GM18909 (cell line): Measurements from ENCODE around the gene CYP27C1.

Experiments used
- ATAC-seq: cut with Tn5 transposase; IDR thresholded peaks from one replicate; pipeline ENCODE4 v1.9.1; 2021; ENCODE audit warnings: mild to moderate bottlenecking; ENCODE audit not compliant: unreplicated experiment, poor library complexity

CYP27C1 gene

DNA sequence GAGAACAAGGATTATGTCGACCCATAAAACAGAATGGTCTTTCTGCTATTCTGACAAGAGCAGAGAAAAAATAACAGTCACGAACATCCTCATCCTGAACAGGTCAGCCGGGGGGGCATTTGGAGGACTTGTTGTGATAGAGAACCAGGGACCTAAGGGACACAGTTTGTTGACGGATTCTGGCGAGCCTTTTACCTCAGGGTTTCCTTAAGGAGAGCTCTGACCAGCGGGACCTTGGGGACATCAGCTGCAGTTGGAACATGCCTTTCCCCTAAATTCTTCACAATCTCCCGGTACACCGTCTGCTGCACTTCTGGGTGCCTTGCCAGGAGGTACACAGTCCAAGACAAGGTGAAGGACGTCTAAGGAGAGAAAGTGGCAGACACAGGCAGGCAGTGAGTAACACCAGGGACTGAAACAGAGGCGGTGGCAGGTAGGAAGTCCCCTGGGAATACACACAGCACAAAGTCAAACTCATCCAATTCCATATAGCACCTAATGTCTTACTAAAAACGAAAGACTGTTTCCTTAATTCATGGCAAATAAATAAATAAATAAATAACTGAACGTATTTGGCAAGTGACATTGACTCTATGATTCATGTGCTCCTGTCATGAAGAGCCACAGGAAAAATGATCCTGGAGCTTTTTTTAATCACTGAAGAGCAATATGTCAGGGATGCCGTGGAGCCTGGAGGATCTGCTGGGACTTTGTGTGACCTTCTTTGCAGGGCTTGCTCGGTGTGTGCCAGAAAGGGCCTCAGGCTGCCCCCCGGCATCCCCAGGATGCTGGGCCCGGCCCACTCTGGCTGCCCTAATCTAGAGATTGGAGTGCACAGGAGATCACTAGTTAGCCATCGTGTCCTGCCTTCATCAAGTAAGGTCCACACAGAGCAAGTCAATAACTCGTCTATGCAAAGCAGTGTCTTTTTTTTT, 24.7 kb downstream of the CYP27C1 start:
- no peak for ATAC-seq

DNA sequence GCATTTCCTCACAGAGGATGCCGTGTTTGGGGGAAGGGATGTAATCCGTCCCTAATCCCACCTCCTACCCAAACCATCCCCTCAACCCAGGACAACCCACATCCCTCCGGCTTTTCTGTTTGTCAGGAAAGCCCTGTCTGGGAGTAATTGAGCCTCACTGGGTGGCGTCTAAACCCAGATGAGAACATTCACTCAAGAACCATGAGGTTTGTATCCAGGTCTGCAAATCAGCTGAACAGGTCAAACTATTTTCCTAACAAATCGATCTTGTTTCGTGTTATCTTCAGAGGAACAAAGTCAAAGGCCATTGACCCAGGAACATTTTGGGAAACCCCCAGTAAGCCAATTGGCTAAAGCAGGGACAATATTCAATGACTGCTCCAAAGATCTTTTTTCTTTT, 25.7 kb downstream of the CYP27C1 start:
- ATAC-seq = no peak

DNA sequence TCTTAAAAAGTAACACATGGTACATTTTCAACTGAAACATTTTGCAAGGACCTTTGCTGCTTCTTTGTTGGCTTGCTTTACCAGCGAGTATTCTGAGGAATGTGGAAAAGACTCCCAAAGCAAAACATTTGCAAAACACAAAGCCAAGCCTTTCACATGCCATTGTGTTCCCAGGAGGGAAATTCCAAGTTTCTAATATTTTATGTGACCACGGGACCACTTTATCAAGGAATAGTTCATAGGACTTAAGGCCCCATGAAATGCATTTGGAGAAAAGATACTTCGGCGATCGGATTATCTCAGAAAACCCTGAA, 26.2 kb downstream of the CYP27C1 start:
- ATAC-seq = no peak

DNA sequence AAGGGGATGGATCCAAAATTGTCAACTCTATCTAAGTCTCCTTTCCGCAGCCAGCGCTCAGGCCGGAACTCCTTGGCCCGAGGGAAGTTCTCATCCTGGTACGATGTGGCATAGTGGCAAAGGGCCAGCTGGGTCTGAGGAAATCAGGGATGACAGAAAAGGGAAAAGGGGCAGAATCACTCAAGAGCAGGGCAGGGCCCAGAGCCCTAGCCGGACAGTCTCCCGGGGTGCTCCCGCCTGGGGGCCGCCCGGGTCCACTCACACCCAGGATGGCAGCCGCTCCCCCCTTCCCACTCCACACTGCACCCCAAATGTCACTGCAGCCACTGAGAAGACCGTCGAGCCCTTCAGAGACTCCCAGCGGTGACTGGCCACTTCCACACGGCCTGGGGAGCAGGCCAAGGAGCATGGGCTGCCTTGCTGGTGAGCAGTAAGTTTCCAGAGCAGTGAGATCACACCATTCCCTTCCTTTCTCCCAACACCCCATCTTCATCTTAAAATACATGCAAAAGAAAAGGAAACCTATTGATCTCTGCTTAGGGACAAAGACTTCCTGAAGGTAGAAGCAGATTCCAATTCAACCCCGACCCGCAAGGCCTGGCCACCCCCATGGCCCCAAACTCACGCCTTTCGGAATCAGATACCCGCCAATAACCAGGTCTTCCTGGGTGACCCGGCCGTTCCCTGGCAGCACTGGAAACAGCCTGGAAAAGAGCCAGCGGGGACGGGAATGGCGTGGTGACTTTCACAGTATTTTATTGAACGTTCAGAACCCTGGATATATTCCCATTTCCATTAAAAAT, 26.7 kb downstream of the CYP27C1 start:
- no peak for ATAC-seq

DNA sequence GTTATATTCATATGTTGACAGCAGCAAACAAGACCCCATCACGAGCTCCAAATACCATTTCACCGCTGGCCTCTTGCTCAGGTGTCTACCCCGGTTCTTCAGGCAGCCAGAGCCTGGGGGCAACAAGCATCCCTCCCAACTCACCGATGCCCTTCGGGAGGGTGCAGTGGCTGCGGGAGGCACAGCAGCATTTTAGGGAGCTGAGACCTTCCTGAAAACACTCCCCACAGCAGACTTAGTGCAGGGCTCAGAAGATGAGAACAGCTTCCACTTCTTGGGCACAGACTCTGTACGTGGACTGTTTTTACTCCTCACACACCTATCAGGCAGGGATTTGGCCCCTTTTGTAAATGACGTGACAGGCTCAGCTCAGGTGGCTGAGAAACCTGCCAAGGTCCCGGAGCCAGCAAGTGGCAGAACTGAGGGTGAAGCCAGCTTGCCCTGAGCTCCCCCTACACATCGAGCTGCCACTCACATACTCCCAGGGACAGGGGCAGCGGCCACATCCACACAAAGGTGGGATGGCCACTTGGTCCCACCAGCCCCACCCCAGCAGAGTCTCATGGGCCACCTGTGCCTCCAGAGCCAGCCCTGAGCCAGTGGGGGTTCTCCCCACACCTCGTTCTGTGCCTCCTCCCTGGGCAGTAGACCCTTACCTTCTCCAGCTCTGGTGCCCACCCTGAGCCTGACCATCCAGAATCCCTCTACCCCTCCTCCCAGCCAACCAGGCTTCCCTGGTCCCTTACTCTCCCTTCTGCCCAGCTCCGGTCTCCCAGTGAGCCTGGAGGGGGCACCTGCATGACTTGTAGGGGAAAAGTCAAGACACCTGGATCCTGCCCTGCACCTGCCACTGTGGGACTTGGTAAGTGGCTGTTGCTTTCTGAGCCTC, 28.5 kb downstream of the CYP27C1 start:
- ATAC-seq = no peak

DNA sequence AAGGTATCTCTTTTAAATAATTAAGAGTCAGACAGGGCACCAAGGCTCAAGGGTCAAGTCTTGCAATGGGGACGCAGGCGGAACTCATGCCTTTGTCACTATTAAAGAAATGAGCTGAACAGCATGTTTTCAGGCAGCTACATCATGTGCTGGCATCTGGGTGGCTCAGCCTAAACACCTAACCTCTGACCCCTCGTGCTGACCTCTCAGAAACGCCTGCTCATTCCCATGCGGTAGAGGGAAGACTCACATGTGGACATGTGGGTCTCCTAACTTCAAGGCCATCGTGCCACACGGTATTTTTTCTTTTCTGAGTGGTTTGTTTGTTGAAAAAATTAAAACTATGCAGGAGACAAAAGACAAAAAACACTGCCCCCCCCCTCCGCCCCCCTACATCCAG, 31.3 kb downstream of the CYP27C1 start:
- no peak for ATAC-seq

DNA sequence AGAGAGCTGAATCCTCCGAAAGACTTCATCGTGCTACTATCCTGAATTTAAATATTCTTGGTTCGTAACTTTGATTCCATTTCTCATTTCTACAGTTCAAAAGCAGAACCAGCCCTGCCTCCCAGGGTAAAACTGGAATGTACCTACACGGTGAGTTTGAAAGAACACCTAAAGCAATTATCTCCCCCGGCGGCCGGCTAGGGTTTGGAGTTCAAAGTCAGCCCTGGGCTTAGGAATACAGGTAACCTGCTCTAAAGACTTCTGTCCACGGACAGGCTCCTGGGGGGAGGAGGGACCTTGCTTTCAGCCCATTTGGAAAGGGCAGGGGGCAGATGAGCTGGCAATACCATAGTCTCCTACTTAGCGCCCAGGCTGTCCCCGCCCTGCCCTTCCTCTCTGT, 32.3 kb downstream of the CYP27C1 start:
- ATAC-seq = no peak

DNA sequence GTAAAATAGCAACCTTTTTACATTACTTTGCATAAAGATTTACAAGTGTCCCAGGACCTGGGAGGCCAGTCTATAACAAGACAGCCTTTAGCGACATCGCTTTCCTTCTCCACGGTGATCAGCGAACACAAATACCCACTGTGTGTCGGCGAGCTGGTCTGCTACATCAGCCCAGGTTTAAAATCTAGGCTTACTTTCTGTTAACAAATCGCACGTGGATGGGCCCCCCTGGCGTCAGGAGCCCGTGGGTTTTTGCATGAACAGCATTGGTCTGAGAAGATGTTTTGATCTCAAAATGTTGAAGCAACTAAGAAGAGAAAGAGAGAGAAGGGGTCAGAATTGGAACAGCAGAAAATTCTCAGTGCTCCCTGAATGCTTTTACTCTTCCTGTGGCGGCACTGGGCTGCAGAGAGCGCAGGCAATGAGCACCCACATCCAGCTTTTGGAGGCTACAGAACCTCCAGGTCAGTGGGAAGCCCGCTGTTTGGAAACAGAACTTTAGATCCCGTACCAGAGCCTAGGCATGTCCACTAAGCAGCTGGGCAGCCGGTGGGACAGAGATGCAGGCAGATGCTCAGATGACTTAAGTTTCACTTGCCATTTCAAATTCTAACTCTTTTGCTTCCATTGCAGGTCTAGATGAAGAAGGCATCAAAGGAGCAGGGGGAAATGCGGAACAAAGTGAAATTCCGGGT, 32.9 kb downstream of the CYP27C1 start:
- ATAC-seq = no peak

DNA sequence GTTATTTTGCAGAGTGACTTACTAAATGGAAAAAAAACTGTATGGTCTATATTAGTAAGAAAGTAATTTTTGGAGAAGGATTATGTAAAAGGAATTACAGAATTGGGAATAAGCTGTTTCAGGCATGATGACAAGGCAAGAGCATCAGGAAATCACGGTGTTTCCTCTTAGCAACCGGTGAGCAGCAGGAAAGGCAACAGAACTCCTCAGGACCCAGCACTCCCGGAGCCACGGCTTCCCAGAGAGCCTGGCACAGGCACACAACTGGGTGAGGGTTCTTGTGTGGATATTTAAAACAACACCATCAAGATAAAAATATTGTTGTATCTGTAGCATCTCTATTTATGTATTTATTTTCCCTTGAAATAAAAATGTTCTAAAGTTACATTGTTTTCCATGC, 34.4 kb downstream of the CYP27C1 start:
- ATAC-seq = no peak

DNA sequence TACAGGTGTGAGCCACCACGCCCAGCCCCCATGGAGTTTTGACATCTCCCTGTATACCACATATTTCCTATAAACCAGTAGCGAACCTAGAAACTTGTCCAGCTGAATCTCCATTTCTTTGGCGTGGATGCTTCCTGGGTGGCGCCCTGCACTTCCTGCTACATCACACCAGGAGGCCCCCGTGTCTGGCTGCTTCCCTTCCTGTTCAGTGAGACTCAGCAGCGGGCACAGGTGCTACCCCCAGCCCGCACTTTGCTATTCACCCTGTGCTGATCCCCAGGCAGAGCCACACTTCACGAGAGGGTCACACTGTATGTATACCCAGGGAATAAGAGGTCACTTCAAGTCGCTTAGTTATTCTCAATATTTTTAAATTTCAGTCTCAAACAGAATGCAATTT, 35.0 kb downstream of the CYP27C1 start:
- no peak for ATAC-seq

DNA sequence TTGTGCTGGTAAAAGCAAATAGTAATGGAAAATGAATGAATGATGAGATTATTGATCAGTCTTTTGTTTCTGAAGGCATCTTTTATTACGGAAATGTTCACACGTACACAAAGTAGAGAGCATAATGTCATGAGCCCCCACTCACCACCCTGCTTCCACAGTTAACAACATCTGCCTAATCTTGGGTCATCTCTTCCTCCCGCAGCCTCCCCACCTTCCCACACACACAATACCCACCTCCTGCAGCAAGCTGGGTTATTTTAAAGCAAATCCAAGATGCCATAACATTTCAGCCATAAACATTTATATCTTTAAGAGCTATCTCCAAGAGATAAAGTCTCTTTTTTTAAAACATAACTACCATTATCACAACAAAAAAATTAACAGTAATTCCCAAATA, 36.3 kb downstream of the CYP27C1 start:
- no peak for ATAC-seq

DNA sequence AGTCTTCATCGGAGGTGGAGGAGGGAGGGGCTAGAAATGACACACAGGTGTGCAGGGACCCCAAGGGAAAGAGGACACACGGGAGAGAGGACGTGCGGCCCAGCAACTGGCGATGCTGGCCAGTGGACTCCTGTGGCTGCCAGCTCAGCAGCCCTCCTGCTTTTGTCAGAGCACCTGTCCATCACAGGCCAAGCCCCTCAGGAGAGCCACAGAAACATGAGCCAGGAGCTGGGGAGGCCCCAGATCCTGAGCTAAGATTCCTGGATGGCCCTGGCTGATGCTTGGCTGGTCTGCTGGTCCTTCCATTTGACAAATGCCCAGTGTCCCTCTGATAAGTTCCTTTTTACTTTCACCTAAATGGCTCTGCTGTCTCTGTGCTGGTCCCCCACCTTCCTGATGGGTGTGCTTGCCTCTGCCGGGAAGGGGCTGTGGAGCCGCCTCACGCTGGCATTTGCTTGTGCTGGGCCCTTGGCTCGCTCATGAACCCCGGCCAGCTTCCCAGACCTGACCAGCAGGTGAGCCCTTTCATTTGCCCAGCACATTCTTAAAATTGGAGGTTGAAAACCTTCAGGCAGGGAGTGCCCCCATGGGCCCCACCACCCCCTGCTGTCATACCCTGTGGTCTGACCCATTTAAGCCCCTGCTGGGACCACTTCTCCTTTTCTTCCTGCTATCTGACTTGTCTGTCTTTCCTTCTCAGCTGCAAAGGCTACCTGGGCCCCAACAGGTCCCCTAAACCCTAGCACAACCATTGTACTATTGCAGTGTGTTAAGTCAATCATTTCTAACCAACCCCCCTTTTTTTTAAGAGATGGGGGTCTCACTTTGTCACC, 37.3 kb downstream of the CYP27C1 start:
- no peak for ATAC-seq

DNA sequence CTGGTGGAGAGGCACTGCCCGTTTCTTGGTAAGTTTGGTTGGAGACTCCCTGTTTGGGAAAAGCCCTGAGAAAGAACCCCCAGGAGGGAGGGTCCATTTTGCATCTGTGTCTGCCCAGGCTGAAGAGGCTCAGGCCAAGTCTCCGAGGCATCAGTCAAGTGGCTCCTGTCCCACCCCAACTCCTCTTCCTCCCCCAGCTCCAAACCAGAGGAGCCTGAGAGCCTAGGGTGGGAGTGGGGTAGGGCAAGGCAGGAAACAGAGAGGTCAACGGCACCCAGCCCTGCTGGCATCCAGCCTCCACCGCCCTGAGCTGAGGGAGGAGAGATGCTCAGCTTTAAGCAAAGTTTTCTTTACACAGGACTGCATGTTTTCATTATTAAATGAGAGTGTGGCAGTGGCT, 38.2 kb downstream of the CYP27C1 start:
- no peak for ATAC-seq

DNA sequence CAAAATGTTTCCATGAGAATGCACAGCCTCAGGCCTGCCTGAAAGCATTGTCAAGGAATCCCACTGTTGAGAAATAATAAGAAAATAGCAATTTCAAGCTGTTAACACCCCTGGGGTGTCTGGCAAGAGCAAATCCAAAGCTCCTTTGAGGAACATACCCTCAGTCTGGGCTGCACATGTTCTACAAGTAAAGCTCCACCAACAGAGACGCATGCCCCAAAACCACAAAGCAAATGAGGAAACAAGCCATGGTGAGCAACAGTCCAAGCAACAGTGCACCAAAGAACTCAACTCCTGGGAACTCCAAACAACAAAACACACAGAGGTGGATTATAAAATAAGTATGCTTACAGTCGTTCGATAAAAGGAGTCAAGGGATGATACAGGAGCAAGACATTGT, 40.3 kb downstream of the CYP27C1 start:
- no peak for ATAC-seq

DNA sequence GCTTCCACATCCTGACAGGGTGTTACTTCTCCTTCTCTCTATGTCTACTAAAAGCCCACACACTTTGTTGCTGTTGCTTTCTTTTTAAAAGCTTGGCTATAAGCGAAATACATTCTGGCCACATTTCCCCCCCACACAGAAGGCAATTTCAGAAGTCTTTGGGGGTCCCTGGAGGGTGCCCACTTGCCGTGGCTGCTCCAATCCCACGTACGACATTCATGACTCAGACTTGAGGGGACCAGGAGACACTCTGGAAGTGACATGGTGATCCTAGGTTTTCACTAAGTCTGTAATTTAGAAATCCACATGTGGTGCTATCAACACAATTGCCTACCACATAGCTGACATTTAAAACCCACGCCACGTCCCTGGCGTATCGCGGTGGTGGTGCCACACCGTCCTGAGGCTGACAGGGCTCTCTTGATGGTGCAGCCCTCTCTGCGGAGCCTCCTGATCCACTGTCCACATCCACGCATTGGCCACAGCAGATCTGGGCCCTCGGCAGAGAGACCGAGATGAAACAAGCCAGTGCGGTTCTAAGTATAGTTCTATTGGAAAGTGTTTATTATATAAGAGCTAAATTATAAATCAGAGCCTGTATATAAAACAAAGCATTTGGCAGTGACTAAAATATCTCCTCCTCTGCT, 42.4 kb downstream of the CYP27C1 start:
- ATAC-seq = no peak

DNA sequence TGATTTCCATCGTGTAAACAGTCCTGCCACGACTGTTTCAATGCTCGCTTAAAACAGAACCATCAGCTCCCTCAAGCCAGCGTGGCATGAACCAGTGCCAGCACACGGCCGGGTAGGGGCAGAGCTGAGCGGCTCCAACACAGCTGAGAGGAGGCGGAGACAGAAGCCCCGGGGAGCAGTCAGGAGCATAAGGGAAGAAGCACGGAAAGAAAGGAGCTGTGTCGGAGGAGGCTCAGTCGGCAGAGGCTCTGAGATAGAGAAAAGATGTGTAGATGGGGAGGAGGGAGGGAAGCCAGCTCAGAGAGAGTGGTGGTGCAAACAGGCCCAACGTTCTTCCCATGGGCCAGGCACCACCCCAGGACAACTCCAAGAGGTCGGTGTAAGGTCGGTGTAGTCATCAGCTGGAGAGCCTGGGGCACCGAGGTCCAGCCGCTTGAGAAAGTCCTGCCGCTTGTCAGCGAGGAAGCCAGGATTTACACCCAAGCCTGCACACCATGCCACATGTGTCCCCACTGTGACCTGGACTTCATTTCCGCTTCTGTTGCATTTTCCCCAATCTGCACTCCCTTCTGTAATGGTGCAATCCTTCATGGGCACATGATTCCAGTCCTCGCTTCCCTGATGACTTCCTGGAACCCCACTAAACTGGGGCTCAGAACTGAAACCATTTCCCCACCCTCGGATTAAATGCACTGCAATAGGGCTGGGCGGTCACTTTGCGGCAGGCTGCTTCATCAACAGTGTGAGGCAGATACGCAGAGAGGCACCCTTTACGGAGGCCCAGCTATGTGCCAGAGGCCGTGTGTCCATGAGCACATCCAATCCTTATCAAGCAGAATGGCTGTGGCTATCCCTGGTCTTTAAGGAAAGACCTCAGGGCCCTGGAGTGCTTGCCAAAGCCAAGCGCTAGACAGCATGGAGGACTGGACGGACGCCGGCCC, 43.5 kb downstream of the CYP27C1 start:
- ATAC-seq = no peak

DNA sequence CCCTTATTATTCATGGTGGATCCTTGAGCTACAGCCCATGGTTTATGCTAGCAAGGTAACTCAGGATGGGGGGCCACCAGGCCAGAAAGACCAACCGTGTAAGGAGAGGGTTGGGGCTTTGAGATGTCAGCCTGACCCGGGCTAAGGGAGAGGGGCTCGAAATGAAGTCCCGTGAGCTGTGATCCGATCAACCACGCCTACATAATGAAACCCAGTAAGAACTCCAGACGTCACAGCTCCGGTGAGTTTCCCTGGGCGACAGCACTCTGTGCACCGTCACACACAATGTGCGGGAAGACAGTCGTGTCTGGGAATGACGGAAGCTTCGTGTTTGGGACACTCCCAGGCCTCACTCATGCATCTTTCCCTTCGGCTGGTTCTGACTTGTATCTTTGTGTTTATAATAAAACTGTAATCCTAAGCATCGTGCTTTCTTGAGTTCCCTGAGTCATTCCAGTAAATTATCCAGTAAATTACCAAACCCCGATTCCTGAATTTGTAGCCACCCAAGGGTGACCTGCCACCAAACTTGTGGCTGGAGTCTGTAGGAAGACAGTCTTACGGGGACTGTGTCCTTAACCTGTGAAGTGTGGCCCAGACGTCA, 44.2 kb downstream of the CYP27C1 start:
- ATAC-seq = no peak
